ENCODE results near the gene SEZ6L. TPM values are rescaled to one million over a fixed set of nuclear protein-coding genes. Genes with fewer than 3 reads are reported as not detected.

SEZ6L gene
- total RNA-seq, 1 experiment from 2014 or later, result not detected

DNA sequence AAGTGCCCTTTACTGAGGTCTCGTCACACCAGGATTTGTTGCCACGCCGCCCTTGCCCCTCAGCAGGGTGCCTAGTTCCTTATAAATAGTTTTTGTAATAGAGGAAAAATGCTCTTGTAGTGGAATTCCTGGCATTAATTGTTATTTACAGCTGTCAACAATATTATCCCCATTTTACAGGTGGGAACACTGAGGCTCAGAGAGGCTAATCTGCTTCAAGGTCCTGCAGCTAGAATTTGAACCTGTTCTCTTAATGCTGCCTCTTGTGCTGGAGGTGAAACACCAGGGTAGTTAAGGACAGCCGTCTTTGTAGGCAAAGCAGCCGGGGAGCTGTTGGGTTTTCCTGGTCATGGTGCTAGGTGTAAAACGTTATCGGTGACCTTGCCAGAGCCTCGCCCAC lies 159.0 kb downstream of the SEZ6L start:
- Histone ChIP-seq H3K27ac (ENCODE audit: low read length) (no peak overlapping the region), H3K4me2 (ENCODE audit: low read length) (no peak overlapping the region), H3K9me3 (ENCODE audit: low read length) (no peaks in the 10 kb centered on the region), H3K36me3 (ENCODE audit: low read depth, low read length) (no peaks in the 10 kb centered on the region), H3K9ac (ENCODE audit: low read length) (no peak overlapping the region), H3K27me3 (ENCODE audit: low read length) (peaks cover 8% of the 10 kb centered on the region; the same call in 1 of the 2 replicates), H3K4me1 (ENCODE audit: insufficient read depth, low read length) (no peaks in the 10 kb centered on the region), H3K4me3 (ENCODE audit: low read length) (no peak overlapping the region), H3K9me2 (replicated peaks; ENCODE audit: low read length) (no peaks in the 10 kb centered on the region), H3K79me2 (ENCODE audit: low read length) (no peaks in the 10 kb centered on the region), H4K20me1 (ENCODE audit: low read length) (no peaks in the 10 kb centered on the region), H3F3A (ENCODE audit: low read length, unreplicated experiment) (no peaks in the 10 kb centered on the region), H2AFZ (ENCODE audit: low read length) (no peak overlapping the region)
- ChIA-PET POLR2A (ENCODE audit: unreplicated experiment) (no interaction called here), CTCF (no interaction called here)
- no peak for TF ChIP-seq EZH2phosphoT487 (IDR thresholded peaks at IDR 0.05; ENCODE audit: borderline replicate concordance, low read length)
- TF ChIP-seq CTCF (conservative IDR thresholded peaks at IDR 0.05; ENCODE audit: low read depth, low read length), result no peak
- no peak for TF ChIP-seq EZH2 (IDR thresholded peaks at IDR 0.05; ENCODE audit: low read length, unreplicated experiment)
- intact Hi-C loops (cut with micrococcal nuclease), result no loop called here
- no TSS peak for BruUV-seq (replicated peaks)
- DNase-seq, result no peak
- ATAC-seq, result no peak

GRCh38 chr22:26330971-26331625 lies 161.8 kb downstream of the SEZ6L start:
- intact Hi-C loops (cut with micrococcal nuclease), result no loop called here
- DNase-seq (peak; percentile 62), ATAC-seq (peak; percentile 46)
- Histone ChIP-seq H2AFZ (ENCODE audit: low read length) (no peak overlapping the region), H3K4me2 (ENCODE audit: low read length) (no peak overlapping the region), H3K36me3 (ENCODE audit: low read depth, low read length) (no peaks in the 10 kb centered on the region), H3K4me3 (ENCODE audit: low read length) (no peak overlapping the region), H3K9ac (ENCODE audit: low read length) (no peak overlapping the region), H3K4me1 (ENCODE audit: insufficient read depth, low read length) (no peaks in the 10 kb centered on the region), H3F3A (ENCODE audit: low read length, unreplicated experiment) (no peaks in the 10 kb centered on the region), H3K79me2 (ENCODE audit: low read length) (no peaks in the 10 kb centered on the region), H3K9me2 (replicated peaks; ENCODE audit: low read length) (no peaks in the 10 kb centered on the region), H3K9me3 (ENCODE audit: low read length) (no peaks in the 10 kb centered on the region), H4K20me1 (ENCODE audit: low read length) (no peaks in the 10 kb centered on the region), H3K27ac (ENCODE audit: low read length) (no peak overlapping the region), H3K27me3 (ENCODE audit: low read length) (peaks cover 28% of the 10 kb centered on the region)
- CTCF ChIA-PET, result no interaction called here
- TF ChIP-seq EZH2 (IDR thresholded peaks at IDR 0.05; ENCODE audit: low read length, unreplicated experiment), result no peak
- peak; percentile 85 for TF ChIP-seq CTCF (conservative IDR thresholded peaks at IDR 0.05; ENCODE audit: low read depth, low read length)
- BruUV-seq (replicated peaks), result no TSS peak
- POLR2A ChIA-PET (ENCODE audit: unreplicated experiment), result no interaction called here

- Histone ChIP-seq H3K36me3 (ENCODE audit: low read depth, low read length) (no peaks in the 10 kb centered on the region), H3K27ac (ENCODE audit: low read length) (no peak overlapping the region), H3K9me2 (replicated peaks; ENCODE audit: low read length) (no peaks in the 10 kb centered on the region), H3K9me3 (ENCODE audit: low read length) (no peaks in the 10 kb centered on the region), H3K4me2 (ENCODE audit: low read length) (no peak overlapping the region), H3K79me2 (ENCODE audit: low read length) (no peaks in the 10 kb centered on the region), H3K27me3 (ENCODE audit: low read length) (peaks cover 31% of the 10 kb centered on the region), H3K9ac (ENCODE audit: low read length) (no peak overlapping the region), H3K4me1 (ENCODE audit: insufficient read depth, low read length) (no peaks in the 10 kb centered on the region), H3F3A (ENCODE audit: low read length, unreplicated experiment) (no peaks in the 10 kb centered on the region), H3K4me3 (ENCODE audit: low read length) (no peak overlapping the region), H2AFZ (ENCODE audit: low read length) (no peak overlapping the region), H4K20me1 (ENCODE audit: low read length) (no peaks in the 10 kb centered on the region)
- TF ChIP-seq EZH2 (IDR thresholded peaks at IDR 0.05; ENCODE audit: low read length, unreplicated experiment) (no peak), EZH2phosphoT487 (IDR thresholded peaks at IDR 0.05; ENCODE audit: borderline replicate concordance, low read length) (no peak), CTCF (conservative IDR thresholded peaks at IDR 0.05; ENCODE audit: low read depth, low read length) (no peak)
- POLR2A ChIA-PET (ENCODE audit: unreplicated experiment), result no interaction called here
- ATAC-seq (no peak), DNase-seq (no peak)
- CTCF ChIA-PET, result no interaction called here
- BruUV-seq (replicated peaks), result no TSS peak
- intact Hi-C loops (cut with micrococcal nuclease), result no loop called here
These were observed 164.0 kb downstream of the SEZ6L start for GRCh38 chr22:26333088-26333800.
